HUES6 (cell line): ENCODE results near the gene DMBX1.

Experiments
- H3K27ac ChIP-seq: 2 replicates; pipeline ENCODE4 v1.7.0; 2013; ENCODE audit warnings: low read depth, mild to moderate bottlenecking, low read length, inconsistent platforms
- H3K27me3 ChIP-seq: 2 replicates; pipeline ENCODE4 v1.6.1; 2013; ENCODE audit warnings: low read length; ENCODE audit not compliant: control insufficient read depth, insufficient read depth
- H3K36me3 ChIP-seq: 2 replicates; pipeline ENCODE4 v1.6.1; 2013; ENCODE audit warnings: low read length; ENCODE audit not compliant: control insufficient read depth, insufficient read depth
- H3K4me1 ChIP-seq: 2 replicates; pipeline ENCODE4 v1.6.1; 2013; ENCODE audit warnings: low read length; ENCODE audit not compliant: control insufficient read depth, insufficient read depth
- H3K4me3 ChIP-seq: 2 replicates; pipeline ENCODE4 v1.5.1; 2013; ENCODE audit warnings: low read depth, low read length
- H3K9ac ChIP-seq: one replicate; pipeline ENCODE4 v1.6.1; 2013; ENCODE audit warnings: mild to moderate bottlenecking, low read length
- H3K9me3 ChIP-seq: 2 replicates; pipeline ENCODE4 v1.6.1; 2013; ENCODE audit warnings: low read depth, low read length; ENCODE audit not compliant: control insufficient read depth, insufficient read depth

Gene DMBX1

DNA sequence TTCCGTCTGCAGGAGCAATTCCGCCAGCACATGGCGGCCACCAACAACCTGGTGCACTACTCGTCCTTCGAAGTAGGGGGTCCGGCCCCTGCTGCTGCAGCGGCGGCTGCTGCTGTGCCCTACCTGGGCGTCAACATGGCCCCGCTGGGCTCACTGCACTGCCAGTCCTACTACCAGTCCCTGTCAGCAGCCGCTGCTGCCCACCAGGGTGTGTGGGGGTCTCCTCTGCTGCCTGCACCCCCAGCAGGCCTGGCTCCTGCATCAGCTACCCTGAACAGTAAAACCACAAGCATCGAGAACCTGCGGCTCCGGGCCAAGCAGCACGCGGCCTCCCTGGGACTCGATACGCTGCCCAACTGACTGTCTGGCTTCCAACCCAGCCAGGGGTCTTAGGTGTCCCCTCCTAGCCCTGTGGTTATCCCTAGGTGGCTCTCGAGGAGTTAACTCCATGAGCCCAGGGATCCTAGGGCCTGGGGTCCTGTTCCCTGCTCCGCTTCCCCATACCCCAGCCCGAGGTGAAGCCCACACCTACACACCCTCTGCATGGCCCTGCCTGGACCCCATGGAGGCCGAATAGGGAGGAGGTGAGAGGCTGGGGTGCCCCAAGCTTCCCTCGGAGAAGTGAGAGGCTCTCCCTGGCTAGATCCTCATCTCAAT is 22.6 kb downstream of the DMBX1 start:
- Histone ChIP-seq H3K27me3 (peaks cover 80% of the 10 kb centered on the region), H3K27ac (no peak overlapping the region), H3K9me3 (no peaks in the 10 kb centered on the region), H3K36me3 (no peaks in the 10 kb centered on the region), H3K4me1 (peaks cover 45% of the 10 kb centered on the region), H3K4me3 (no peak overlapping the region), H3K9ac (no peak overlapping the region)

DNA sequence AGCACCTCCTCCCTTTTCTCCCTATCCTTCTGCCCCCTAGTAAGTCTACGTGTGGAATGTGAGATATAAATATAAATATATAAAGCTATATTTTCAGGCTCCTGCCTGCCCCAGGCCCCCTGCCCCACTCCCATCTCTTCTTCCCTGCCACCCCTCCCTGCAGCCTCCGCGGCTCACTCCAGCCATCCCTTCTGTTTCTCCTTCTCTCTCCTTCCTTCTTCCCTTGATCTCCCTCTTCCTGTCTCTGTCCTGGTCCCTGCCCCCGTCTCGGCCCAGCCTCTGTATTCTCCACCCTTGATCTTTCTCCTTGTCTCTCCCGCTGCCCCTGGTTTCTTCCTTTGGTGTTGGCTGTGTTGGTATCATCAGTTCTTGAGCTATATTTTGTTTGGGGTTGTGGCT is 23.2 kb downstream of the DMBX1 start:
- H3K9ac ChIP-seq: no peak overlapping the region
- H3K4me1 ChIP-seq: peaks cover 50% of the 10 kb centered on the region
- no peaks in the 10 kb centered on the region for H3K36me3 ChIP-seq
- no peak overlapping the region for H3K4me3 ChIP-seq
- H3K9me3 ChIP-seq: no peaks in the 10 kb centered on the region
- H3K27me3 ChIP-seq: peaks cover 81% of the 10 kb centered on the region
- no peak overlapping the region for H3K27ac ChIP-seq

DNA sequence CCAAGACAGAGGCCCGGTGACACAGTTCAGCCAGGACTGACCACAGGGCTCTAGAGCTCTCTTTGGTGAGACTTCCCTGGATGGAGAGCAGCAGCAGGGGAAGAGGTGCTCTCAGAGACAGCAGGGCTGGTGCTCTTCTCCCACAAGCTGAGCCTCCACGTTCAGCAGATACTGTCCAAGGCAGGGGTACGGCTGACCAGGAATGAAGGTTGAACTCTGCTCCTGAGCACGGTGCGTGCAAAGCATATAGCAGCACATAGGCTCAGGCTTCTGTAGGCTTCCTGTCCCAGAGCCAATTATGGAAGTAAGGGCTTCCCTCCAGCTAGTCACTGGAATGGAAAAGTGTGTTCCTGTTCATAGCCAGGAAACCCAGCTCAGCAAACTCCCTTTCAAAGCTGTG is 23.9 kb downstream of the DMBX1 start:
- H3K27me3 ChIP-seq: peaks cover 86% of the 10 kb centered on the region
- peaks cover 56% of the 10 kb centered on the region for H3K4me1 ChIP-seq
- no peaks in the 10 kb centered on the region for H3K36me3 ChIP-seq

DNA sequence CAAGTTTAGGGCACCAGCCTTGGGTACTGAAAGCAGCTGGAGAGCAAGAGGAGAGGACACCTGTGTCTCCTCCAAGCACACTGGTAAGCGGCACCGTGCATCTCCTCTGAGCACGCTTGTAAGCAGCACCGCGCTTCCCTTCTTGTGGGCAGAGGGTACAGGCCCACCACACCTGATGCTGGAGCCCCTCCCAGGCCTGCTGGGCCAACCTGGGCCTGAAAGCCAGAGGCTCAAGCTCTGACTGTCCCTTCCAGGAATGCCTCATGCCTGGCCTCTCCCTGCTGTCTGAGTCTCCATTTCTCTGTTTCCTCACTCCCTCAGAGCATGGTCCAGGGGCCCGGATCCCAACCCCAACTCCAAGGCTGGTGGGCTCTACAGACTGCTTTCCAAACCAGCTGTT is 25.9 kb downstream of the DMBX1 start:
- peaks cover 65% of the 10 kb centered on the region for H3K4me1 ChIP-seq
- peaks cover 88% of the 10 kb centered on the region for H3K27me3 ChIP-seq
- H3K4me3 ChIP-seq: no peak overlapping the region
- H3K9ac ChIP-seq: no peak overlapping the region
- H3K9me3 ChIP-seq: no peaks in the 10 kb centered on the region
- no peak overlapping the region for H3K27ac ChIP-seq
- no peaks in the 10 kb centered on the region for H3K36me3 ChIP-seq

More for the DNA sequence above, 23.9 kb downstream of the DMBX1 start:
- Histone ChIP-seq H3K9me3 (no peaks in the 10 kb centered on the region), H3K9ac (no peak overlapping the region), H3K4me3 (no peak overlapping the region), H3K27ac (no peak overlapping the region)

DNA sequence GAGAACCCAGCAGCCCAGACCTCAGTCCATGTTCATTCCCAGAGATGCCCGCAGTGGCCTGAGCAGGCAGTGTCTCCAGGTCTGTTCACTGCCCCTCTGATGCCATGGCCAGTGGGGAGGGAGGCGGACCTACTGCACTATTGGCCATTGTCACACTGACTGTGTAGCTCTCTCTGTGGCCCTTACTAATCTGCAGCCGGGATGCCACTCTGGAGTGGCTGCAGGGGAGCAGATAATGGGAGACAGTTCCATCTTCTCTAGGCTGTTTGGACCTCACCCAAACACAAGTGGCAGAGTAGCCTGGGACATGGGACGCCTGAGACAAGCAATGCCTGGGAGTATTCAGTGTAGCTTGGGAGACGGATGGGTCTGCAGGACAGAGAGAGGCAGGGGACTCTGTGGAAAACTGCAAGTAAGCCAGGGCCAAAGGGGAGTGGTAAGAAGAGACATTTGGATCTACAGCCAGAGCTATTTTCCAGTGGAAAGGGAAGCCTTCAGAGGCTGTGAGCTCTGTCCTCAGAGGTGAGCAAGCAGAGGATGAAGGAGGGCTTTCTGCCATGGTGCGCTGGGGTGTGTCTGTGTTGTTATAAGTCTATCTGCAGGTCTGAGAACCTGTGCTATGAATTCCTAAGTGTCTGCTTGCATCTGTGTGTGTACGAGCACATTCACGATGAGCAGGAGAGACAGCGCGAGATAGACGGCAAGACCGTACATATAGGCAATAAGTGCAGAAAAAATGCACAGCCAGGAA is 26.7 kb downstream of the DMBX1 start:
- Histone ChIP-seq H3K4me1 (peaks cover 65% of the 10 kb centered on the region), H3K9ac (no peak overlapping the region), H3K27ac (no peak overlapping the region), H3K9me3 (no peaks in the 10 kb centered on the region), H3K27me3 (peaks cover 82% of the 10 kb centered on the region), H3K4me3 (peak overlapping the region; percentile 4), H3K36me3 (no peaks in the 10 kb centered on the region)

DNA sequence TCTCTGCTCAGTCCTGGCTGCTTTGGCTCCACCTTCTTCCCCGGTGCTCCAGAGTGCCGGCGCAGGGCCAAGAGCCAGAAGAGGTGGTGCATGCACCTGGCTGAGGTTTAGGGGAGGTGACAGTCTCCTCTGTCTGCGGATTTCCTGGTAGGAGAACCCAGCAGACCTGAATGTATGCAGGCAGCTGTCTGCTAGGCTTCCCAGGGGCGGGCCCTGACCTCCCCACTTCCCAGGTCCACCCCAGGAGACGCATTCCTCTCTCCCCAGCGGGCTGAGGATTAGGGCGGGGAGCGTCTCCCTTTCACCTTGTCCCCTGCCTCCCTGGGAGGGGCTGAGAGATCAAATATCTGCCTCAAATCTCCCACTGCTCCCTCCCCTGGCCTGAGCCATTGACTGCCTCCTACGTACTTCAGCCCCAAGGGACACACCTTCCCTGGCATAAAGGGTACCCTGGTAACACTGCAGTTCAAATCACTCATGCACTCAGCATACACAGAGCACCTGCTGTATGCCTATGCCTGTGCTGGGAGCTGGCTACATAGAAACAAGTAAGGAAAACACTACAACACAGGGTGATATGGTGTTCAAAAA is 27.5 kb downstream of the DMBX1 start:
- no peaks in the 10 kb centered on the region for H3K9me3 ChIP-seq
- H3K4me1 ChIP-seq: peaks cover 62% of the 10 kb centered on the region
- H3K27ac ChIP-seq: no peak overlapping the region
- H3K36me3 ChIP-seq: no peaks in the 10 kb centered on the region
- no peak overlapping the region for H3K9ac ChIP-seq
- peaks cover 80% of the 10 kb centered on the region for H3K27me3 ChIP-seq
- H3K4me3 ChIP-seq: peak overlapping the region; percentile 4

DNA sequence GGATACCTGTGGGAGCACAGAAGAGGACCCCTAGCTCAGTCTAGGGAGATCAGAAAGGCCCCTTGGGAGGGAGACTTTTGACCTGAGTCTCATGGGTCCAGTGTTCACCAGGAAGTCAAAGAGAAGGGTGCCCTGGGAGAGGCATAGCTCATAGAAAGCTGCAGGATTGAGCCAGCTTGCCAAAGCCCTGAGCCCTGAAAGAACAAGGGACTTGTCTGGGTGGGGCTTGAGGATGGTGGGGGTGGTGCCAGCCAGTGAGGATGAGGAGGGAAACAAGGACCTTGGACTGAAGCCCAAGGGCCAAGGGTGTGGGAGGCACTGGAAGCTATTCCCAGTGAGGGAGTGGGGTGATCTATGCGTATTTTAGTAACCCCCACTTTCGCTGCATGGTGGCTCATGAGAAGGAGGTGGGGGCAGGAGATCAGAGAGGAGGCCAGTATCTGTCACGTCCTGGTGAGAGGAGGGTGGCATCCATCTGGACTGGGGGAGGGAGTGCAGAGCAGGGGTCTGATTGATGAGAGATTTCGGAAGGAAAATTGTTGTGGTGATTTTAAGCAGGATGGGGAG is 28.4 kb downstream of the DMBX1 start:
- no peaks in the 10 kb centered on the region for H3K36me3 ChIP-seq
- no peaks in the 10 kb centered on the region for H3K9me3 ChIP-seq
- no peak overlapping the region for H3K9ac ChIP-seq
- no peak overlapping the region for H3K4me3 ChIP-seq
- H3K27ac ChIP-seq: no peak overlapping the region
- peaks cover 81% of the 10 kb centered on the region for H3K27me3 ChIP-seq
- H3K4me1 ChIP-seq: peaks cover 62% of the 10 kb centered on the region

DNA sequence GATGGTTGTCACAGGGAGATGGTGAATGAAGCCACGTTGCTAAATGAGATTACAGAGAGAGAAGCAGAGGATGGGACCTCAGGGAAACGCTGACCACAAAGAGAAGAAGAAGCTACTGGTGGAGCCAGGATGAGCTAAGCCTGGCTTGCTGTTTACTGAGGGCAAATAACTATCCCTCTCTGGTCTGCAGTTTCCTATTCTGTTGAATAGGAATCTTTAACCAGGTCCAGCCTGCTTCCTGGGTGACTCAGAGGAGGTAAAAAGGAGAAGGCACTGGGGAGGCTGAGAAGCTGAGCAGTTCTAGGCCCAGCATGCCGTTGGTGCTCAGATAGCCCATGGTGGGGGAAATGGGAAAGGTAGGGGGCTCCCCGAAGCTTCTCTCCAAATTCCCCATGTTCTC is 29.6 kb downstream of the DMBX1 start:
- H3K9me3 ChIP-seq: no peaks in the 10 kb centered on the region
- H3K36me3 ChIP-seq: no peaks in the 10 kb centered on the region
- H3K4me1 ChIP-seq: peaks cover 63% of the 10 kb centered on the region
- H3K4me3 ChIP-seq: no peak overlapping the region
- H3K9ac ChIP-seq: no peak overlapping the region
- no peak overlapping the region for H3K27ac ChIP-seq
- H3K27me3 ChIP-seq: peaks cover 84% of the 10 kb centered on the region

DNA sequence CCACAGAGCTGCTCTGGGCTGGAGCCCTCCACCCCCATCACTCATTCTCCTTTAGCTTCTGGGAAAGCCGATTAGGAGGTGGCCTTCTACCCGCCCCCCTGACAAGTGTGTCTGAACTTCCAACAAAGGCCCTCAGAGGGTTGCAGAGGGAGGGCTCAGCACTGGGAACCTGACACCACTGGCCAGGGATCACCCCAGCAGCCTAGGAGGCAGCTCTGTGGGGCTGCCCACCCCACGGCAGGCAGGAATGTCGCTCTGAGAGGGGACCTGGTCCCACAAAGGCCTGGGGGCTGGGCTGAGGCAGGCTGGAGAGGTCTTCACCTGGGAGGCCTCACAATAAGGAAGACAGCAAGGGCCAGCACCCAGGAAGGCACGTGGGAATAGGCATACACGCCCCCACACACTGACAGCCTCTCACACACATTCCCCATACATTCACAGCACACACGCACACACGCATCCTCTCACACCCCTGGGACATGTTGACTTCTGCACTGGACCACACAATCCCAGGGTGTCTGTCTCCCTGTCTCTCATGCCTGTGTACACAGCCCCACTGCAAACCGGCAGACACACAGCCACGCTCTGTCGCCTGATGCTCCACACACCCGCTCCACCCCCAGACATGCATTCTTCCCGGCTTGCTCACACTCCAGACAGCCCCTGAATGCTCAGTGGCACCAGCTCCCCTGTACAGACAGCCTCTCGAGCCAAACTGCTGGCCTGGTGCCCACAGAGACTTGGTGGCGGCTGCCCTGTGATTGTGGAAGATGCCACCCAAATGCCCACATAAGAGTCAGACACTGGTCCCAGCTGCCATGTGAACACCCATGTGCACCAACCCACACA is 30.7 kb downstream of the DMBX1 start:
- Histone ChIP-seq H3K4me3 (no peak overlapping the region), H3K27me3 (peaks cover 84% of the 10 kb centered on the region), H3K9me3 (no peaks in the 10 kb centered on the region), H3K27ac (no peak overlapping the region), H3K36me3 (no peaks in the 10 kb centered on the region), H3K4me1 (peaks cover 73% of the 10 kb centered on the region), H3K9ac (no peak overlapping the region)

DNA sequence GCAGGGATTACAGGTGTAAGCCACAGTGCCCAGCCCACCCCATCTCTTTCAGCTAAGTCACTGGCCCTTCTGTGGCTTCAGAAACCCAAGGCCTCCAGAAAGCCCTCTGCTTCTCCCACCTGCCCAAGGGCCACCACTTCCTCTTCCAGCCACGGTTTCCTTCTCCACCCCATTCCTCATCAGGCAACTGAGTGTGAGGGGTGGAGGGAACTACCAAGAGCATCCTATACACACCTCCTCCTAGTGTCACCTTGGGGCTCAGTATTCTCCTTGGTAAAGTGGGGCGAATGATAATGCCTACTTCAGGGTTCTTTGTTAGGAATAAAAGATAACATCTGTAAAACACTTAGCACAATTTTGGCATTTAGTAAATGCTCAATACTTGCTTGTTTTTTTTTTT is 31.8 kb downstream of the DMBX1 start:
- Histone ChIP-seq H3K9me3 (no peaks in the 10 kb centered on the region), H3K36me3 (no peaks in the 10 kb centered on the region), H3K4me3 (no peak overlapping the region), H3K9ac (no peak overlapping the region), H3K27ac (no peak overlapping the region), H3K27me3 (peaks cover 84% of the 10 kb centered on the region), H3K4me1 (peaks cover 72% of the 10 kb centered on the region)
